VCaP (cell line): Measurements from ENCODE around the gene KLHDC4.

Experiments used
- H3K27ac ChIP-seq: fragments of 450-650 bp; 2 replicates; pipeline ENCODE4 v1.5.1; 2017
- CTCF ChIP-seq: fragments of 450-650 bp; conservative IDR thresholded peaks from 2 replicates; pipeline ENCODE4 v1.5.1; 2017; ENCODE audit warnings: mild to moderate bottlenecking, moderate library complexity

Gene KLHDC4

GRCh38 chr16:87764600-87765472, 950 bp downstream of the KLHDC4 start:
- H3K27ac ChIP-seq: peak overlapping the region; percentile 56; the same call in 1 of the 2 replicates
- TF ChIP-seq CTCF: no peak

- no peak overlapping the region for H3K27ac ChIP-seq
- no peak for TF ChIP-seq CTCF
Measured at GRCh38 chr16:87762620-87763019, 3.2 kb downstream of the KLHDC4 start.

GRCh38 chr16:87762071-87762571, 3.7 kb downstream of the KLHDC4 start:
- no peak for TF ChIP-seq CTCF
- H3K27ac ChIP-seq: no peak overlapping the region

- no peak for TF ChIP-seq CTCF
- H3K27ac ChIP-seq: no peak overlapping the region
Measured at GRCh38 chr16:87761060-87761459, 4.7 kb downstream of the KLHDC4 start.

GRCh38 chr16:87757841-87758426, 7.9 kb downstream of the KLHDC4 start:
- TF ChIP-seq CTCF: no peak
- no peak overlapping the region for H3K27ac ChIP-seq

GRCh38 chr16:87754535-87754934, 11.3 kb downstream of the KLHDC4 start:
- no peak for TF ChIP-seq CTCF
- H3K27ac ChIP-seq: no peak overlapping the region

DNA sequence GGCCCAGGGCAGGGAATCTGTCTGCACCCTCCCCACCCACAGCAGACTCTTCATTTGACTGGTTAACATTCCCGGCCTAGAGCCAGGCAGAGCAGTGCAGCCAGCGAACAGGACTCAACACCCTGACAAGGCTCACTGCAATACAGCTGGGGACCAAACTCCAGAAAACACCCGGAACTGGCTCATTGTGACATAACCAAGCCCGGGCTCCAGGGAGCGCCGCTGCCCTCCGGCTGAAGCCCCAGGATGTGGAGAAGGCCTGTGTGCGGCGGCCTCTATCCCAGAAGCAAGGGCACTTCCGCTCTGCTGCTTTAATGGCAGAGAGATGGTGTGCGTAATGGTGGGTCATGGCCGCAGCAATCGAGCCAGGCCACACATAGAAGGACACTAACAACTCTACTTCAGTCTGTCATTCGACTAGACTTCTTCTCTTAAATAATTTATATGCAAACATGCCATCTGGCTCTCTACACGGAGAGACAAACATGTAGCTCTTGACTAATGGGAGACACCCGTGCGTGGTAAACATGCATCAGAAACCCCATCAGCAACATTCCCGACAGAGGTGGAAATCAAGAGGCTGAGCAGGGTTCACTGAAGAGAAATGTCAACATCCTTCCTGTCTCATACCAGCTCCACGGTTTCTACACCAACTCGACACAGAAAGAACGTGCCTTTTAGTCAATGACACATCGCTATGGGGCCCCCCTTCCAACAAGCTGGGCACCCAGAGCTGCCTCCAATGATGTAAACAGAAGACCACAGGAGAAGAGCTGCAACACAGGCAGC, 18.0 kb downstream of the KLHDC4 start:
- no peak for TF ChIP-seq CTCF

More for the DNA sequence above, 18.0 kb downstream of the KLHDC4 start:
- H3K27ac ChIP-seq: no peak overlapping the region
